Activated gamma-delta T cell treated with Interleukin-2 at 50 U/mL for 16 hours (primary cell): ENCODE results near the gene GNAL.

Experiments used
- DNase-seq: peaks from one replicate; pipeline ENCODE4 v3.0.0-alpha.2; 2020

GNAL gene

DNA sequence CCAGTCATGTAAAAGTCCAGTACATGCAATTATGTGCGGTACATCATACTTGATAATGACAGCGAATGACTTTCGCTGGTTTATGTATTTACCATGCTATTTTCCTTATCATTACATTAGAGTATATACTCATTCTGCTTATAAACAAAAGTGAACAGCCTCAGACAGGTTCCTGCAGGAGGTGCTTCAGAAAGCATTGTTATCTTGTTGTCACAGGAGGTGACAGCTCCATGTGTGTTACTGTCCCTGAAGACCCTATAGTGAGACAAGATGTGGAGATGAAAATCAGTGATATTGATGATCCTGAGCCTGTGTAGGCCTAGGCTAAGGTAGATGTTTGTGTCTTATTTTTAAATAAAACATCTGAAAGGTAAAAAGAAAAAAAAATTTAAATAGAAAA lies 234.4 kb downstream of the GNAL start:
- no peak for DNase-seq

- DNase-seq, result no peak
These were observed 236.9 kb downstream of the GNAL start for GRCh38 chr18:11925800-11926481.

DNA sequence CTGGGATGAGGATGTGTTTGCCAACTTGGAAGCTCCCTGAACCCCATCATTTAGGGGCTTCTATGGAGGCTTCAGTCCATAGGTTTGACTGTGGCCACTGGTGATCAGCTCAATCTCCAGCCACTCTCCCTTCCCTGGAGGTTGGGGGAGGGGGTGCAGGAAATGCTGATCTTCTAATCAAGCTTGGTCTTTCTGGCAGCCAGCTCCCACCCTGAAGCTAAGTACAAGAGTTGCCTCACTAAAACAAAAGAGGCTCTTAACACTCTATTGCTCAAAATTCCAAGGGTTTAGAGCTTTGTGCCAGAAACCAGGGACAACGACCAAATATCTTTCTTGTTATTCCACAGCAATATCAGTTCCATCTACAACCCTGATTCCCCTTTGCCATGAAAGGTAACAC lies 238.4 kb downstream of the GNAL start:
- no peak for DNase-seq

- no peak for DNase-seq
These were observed 243.3 kb downstream of the GNAL start for GRCh38 chr18:11932393-11932792.
